AG04449 (cell line): ENCODE measurements around the gene LPXN.

ENCODE experiments used
- CTCF ChIA-PET: fragments of 350-600 bp; formaldehyde crosslinking; extraction: SDS; loops from one replicate; lab custom pipeline; 2021; ENCODE audit warnings: antibody characterized with exemption; lab: Yijun Ruan, JAX
- POLR2A ChIA-PET: fragments of 400-600, 350-600 bp; formaldehyde crosslinking; extraction: SDS; loops from one replicate; lab custom pipeline; 2020; ENCODE audit warnings: antibody characterized with exemption, inconsistent platforms; lab: Yijun Ruan, JAX
- DNase-seq: peaks from one replicate; pipeline ENCODE4 v3.0.0-alpha.2; 2010; ENCODE audit warnings: low read depth, low spot score
- H3K4me3 ChIP-seq: 2 replicates; pipeline ENCODE4 v1.5.1; 2011; ENCODE audit warnings: low read depth, mild to moderate bottlenecking, control low read depth, low read length
- TF ChIP-seq, protein P1 (sequence below): IDR thresholded peaks from one replicate; pipeline ENCODE4 v1.5.1; 2011; ENCODE audit warnings: mild to moderate bottlenecking, moderate library complexity, low read length, control low read depth, inconsistent platforms; ENCODE audit not compliant: insufficient read depth; ENCODE audit errors: missing control alignments

The LPXN gene

DNA sequence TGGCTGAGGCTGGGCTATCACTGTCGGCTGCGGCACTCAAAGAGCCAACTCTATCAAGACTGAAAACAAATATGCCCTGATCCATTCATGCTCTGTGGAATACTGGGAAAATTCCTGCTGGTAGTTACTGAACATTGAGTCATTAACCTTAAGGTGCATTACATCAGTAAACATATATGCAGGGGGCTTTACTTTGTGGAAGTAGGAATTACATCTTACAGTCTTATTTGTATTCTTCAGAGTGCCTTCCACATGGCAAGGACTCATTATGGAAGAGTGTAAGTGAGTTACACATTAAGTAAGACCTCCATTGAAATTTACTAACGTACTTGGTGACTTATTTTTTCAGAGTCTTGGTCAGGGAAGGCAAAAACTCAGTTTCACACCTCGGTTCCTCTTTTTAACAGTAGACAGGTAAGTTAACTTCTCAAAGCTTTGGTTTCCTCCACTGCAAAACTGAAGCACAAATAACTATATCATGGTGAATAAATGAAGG, 72.2 kb downstream of the LPXN start:
- ChIA-PET POLR2A (no interaction called here), CTCF (interaction anchor here (1.4 to 3.0 kb wide), 2 partner anchors 8 to 20 kb away, joined by 5 to 18 read pairs; no protein-coding TSS in a partner anchor)
- no peak for DNase-seq
- H3K4me3 ChIP-seq: no peak overlapping the region
- TF ChIP-seq, protein P1, sequence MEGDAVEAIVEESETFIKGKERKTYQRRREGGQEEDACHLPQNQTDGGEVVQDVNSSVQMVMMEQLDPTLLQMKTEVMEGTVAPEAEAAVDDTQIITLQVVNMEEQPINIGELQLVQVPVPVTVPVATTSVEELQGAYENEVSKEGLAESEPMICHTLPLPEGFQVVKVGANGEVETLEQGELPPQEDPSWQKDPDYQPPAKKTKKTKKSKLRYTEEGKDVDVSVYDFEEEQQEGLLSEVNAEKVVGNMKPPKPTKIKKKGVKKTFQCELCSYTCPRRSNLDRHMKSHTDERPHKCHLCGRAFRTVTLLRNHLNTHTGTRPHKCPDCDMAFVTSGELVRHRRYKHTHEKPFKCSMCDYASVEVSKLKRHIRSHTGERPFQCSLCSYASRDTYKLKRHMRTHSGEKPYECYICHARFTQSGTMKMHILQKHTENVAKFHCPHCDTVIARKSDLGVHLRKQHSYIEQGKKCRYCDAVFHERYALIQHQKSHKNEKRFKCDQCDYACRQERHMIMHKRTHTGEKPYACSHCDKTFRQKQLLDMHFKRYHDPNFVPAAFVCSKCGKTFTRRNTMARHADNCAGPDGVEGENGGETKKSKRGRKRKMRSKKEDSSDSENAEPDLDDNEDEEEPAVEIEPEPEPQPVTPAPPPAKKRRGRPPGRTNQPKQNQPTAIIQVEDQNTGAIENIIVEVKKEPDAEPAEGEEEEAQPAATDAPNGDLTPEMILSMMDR: no peak

DNA sequence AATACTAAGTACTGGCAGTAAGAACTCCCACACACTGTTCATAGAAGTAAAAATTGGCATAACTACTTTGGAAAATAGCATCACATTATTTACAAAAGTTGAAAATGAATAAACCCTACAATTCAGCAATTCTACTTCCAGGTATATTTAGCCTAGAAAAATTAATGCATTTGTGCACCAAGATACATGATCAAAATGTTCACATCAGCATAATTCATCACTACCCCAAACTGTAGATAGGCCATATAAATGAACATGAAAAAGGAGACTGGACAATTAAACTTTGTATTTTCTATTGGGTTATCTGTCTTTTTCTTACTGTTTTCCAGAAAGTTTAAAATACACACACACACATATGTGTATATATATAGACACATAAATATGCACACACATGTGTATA, 73.7 kb downstream of the LPXN start:
- TF ChIP-seq, protein P1: no peak
- ChIA-PET CTCF (interaction anchor here (3.0 kb wide), 1 partner anchor 22 kb away, joined by 18 read pairs; no protein-coding TSS in a partner anchor), POLR2A (no interaction called here)
- H3K4me3 ChIP-seq: no peak overlapping the region
- no peak for DNase-seq

DNA sequence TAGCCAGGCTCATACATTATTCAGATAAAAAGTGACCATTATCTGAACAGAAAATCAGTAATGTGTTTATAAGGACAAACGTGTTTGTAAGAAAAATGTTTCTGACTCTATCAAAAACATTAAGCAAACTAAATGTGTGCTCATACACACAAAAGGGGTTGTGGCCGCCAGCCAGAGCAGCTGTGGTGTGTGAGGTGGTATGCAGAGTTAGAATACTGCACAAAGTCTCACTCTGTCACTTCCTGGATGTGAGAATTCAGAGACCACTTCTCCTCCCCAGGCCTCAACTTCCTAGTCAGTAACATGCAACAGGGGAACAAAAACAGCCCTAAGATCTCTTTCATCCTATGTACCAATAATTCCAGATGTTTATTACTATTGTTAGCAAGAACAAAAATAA, 77.2 kb downstream of the LPXN start:
- TF ChIP-seq, protein P1: no peak
- ChIA-PET POLR2A (no interaction called here), CTCF (interaction anchor here (2.9 kb wide), 1 partner anchor 26 kb away, joined by 11 read pairs; no protein-coding TSS in a partner anchor)
- DNase-seq: no peak
- no peak overlapping the region for H3K4me3 ChIP-seq

DNA sequence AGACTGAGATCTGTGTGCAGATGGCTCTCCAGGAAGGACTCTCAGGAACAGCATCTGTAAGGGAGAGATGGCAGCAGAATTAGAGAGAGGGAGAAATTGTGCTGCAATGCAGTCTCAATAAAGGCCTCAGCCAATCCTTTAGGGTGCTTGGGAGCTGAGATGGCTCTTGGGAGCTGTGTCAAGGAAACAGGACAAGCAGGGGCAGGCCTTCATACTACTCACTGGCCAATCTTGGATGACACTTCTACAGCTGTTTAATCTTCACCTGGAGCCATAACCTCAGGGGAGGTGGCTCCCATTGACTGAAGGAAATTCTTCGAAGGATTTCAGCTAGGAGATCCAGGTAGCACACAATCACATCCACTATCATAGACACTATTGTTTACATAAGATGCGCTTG, 77.7 kb downstream of the LPXN start:
- ChIA-PET CTCF (interaction anchor here (2.9 kb wide), 1 partner anchor 26 kb away, joined by 11 read pairs; no protein-coding TSS in a partner anchor), POLR2A (no interaction called here)
- TF ChIP-seq, protein P1: no peak
- H3K4me3 ChIP-seq: no peak overlapping the region
- DNase-seq: no peak

DNA sequence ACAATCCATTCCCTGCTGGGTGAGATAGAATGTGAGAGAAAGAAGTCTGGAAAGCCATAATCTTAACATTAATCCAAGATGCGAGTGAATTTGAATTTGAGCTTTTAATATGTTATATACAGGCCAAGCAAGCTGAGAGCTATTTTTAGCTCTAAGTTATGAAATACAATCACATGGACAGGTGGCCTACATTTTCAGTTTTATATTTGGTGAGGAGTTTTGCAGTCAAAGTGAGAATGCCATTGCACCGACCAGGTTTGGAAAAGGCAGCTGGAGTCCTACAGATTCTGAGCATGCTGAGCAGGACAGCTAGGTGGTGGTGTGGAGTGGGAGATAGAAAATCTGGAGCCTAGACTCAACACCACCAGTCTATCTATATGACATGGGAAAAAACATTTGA, 79.8 kb downstream of the LPXN start:
- no peak for DNase-seq
- TF ChIP-seq, protein P1: no peak
- ChIA-PET CTCF (interaction anchor here (0.6 to 2.6 kb wide), 3 partner anchors 8 to 680 kb away, joined by 3 to 10 read pairs (median 5); no protein-coding TSS in a partner anchor), POLR2A (interaction anchor here (0.6 kb wide), 1 partner anchor 1468 kb away, joined by 3 read pairs; no protein-coding TSS in a partner anchor)
- no peak overlapping the region for H3K4me3 ChIP-seq

DNA sequence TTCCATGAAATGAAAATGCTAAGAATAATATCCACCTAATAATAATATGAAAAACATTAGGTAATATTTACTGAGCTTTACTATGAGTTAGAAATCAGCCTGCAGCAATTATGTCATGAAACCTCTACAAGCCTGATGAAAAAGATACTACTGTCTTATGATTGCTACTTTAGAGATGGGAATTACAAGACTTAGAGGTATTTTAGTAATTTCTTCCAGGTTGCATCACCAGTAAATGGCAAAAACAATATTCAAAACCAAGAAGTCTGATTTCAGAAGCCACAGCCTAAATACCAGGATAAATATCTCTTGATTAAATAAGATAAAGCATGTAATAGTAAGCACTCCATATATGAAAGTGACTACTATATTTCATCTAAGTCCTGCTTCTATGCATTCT, 81.6 kb downstream of the LPXN start:
- H3K4me3 ChIP-seq: no peak overlapping the region
- DNase-seq: no peak
- ChIA-PET POLR2A (no interaction called here), CTCF (interaction anchor here (2.6 kb wide), 1 partner anchor 19 kb away, joined by 10 read pairs; no protein-coding TSS in a partner anchor)
- TF ChIP-seq, protein P1: no peak
